ENCODE measurements around the gene VPREB3. TPM values are rescaled to one million over a fixed set of nuclear protein-coding genes. Genes with fewer than 3 reads are reported as not detected.

VPREB3 gene, protein sequence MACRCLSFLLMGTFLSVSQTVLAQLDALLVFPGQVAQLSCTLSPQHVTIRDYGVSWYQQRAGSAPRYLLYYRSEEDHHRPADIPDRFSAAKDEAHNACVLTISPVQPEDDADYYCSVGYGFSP
- total RNA-seq, result not detected
- long read RNA-seq, result 0 reads

DNA sequence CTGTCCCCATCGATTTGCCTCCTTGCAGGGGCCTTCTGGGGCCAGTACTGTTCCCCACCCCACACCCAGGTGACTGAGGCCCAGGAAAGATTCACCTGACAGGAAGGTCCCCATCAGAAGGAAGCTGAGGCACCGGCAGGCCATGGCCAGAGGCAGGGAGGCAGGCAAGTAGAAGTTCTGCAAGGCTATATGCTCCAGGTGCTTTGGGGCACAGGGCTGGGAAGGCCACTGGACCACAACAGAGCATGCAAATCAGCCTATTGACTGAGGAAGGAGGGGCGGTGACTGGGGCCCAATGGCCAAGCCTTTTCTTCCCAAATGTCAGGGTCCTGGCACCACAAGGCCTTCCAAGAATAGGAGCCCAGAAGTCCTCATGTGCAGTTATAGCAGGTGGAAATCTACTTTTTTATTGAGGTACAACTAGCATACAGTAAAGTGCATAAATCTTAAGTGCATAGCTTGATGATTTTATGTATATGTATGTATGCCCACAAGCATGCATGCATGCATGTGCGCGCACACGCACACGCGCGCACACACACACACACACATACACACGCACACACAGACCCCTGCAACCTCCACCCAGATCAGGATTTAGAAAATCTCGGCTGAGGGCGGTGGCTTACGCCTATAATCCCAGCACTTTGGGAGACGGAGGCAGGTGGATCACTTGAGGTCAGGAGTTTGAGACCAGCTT, at the start of gene VPREB3:
VPREB3 (minus strand) TSS at position 206 of the 700 bp plus-strand sequence; CDS start at position 144, 62 bp downstream.
- TF ChIP-seq, protein P1, sequence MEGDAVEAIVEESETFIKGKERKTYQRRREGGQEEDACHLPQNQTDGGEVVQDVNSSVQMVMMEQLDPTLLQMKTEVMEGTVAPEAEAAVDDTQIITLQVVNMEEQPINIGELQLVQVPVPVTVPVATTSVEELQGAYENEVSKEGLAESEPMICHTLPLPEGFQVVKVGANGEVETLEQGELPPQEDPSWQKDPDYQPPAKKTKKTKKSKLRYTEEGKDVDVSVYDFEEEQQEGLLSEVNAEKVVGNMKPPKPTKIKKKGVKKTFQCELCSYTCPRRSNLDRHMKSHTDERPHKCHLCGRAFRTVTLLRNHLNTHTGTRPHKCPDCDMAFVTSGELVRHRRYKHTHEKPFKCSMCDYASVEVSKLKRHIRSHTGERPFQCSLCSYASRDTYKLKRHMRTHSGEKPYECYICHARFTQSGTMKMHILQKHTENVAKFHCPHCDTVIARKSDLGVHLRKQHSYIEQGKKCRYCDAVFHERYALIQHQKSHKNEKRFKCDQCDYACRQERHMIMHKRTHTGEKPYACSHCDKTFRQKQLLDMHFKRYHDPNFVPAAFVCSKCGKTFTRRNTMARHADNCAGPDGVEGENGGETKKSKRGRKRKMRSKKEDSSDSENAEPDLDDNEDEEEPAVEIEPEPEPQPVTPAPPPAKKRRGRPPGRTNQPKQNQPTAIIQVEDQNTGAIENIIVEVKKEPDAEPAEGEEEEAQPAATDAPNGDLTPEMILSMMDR (IDR thresholded peaks at IDR 0.05), result no peak
- ATAC-seq (no peak), DNase-seq (no peak)
- H3K27me3 ChIP-seq (ENCODE audit: low read depth), result no peaks in the 10 kb centered on the region
- no peak within 1 kb of the TSS for H3K4me3 ChIP-seq
- no peak within 1 kb of the TSS for H3K27ac ChIP-seq
- H3K4me1 ChIP-seq, result peaks cover 14% of the 10 kb centered on the region
- no peaks in the 10 kb centered on the region for H3K36me3 ChIP-seq
- no peaks in the 10 kb centered on the region for H3K9me3 ChIP-seq
- intact Hi-C loops (cut with DNase I), result no loop called here

DNA sequence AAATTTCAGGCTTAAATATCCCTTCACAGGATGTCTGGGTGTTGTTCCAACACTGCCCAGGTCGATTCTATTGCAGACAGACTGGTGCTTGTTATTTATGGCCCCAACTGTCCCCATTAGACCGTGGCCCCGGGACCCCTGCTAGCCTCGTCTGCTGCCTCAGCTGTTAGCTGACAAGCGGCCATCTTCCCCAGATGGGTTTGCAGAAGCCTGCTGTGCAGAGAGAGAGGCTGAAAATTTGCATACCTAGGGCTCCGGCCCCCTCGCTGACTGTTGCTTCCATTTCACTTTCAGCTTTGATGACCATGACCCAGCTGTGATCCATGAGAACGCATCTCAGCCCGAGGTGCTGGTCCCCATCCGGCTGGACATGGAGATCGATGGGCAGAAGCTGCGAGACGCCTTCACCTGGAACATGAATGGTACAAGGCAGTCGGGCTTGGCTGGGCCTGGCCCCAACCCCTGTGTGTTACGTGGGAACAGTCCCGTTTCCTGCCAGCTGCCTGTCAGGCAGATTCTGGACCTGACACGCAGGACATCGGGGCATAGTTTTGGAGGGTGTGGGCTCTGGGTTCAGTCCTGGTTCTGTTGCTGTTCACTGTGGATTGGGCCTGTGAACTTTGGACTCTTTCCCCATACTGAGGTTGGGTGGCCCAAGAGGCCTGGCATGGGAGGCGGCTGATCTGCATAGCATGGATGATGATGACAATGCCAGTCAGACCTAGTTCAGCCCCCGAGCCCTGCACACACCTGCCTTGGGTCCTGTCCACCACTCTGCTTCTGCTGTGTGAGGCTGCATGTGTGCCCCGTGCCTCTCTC, 49.0 kb upstream of the VPREB3 start:
- Histone ChIP-seq H3K4me3 (no peak overlapping the region), H3K27ac (no peak overlapping the region), H3K27me3 (ENCODE audit: low read depth) (no peaks in the 10 kb centered on the region), H3K9me3 (no peaks in the 10 kb centered on the region), H3K4me1 (no peaks in the 10 kb centered on the region), H3K36me3 (peaks cover 94% of the 10 kb centered on the region)
- peak; percentile 27 for DNase-seq
- TF ChIP-seq, protein P1 (IDR thresholded peaks at IDR 0.05), result no peak
- intact Hi-C loops (cut with DNase I), result no loop called here
- no peak for ATAC-seq

DNA sequence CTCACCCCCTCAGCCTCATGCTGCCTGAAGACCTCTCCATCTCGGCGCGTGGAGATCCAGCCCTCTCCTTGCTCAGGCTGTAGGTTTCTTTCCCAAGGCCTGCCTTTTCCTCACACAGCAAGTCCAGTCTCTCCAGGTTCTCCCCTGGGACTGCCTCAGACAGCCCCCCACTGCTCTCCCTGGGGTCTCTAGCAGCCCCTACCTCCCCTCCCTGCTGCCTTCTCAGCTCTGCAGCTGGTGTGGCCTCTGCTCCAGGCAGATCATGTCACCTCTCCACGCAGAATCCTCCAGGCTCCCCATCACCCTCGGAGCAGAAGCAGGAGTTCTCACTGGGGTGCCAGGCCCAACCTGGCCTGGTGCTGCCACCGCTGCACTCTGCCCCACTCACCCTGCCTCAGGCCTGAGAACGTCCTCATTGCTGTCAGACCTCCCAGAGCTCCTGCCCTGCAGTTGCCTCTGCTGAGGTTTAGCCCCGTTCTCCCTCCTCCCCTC, 47.7 kb upstream of the VPREB3 start:
- H3K27me3 ChIP-seq (ENCODE audit: low read depth), result no peaks in the 10 kb centered on the region
- no peaks in the 10 kb centered on the region for H3K9me3 ChIP-seq
- peak; percentile 15 for DNase-seq
- peaks cover 92% of the 10 kb centered on the region for H3K36me3 ChIP-seq
- no peaks in the 10 kb centered on the region for H3K4me1 ChIP-seq
- no peak overlapping the region for H3K27ac ChIP-seq
- TF ChIP-seq, protein P1 (IDR thresholded peaks at IDR 0.05), result no peak
- H3K4me3 ChIP-seq, result no peak overlapping the region
- intact Hi-C loops (cut with DNase I), result no loop called here
- ATAC-seq, result no peak

DNA sequence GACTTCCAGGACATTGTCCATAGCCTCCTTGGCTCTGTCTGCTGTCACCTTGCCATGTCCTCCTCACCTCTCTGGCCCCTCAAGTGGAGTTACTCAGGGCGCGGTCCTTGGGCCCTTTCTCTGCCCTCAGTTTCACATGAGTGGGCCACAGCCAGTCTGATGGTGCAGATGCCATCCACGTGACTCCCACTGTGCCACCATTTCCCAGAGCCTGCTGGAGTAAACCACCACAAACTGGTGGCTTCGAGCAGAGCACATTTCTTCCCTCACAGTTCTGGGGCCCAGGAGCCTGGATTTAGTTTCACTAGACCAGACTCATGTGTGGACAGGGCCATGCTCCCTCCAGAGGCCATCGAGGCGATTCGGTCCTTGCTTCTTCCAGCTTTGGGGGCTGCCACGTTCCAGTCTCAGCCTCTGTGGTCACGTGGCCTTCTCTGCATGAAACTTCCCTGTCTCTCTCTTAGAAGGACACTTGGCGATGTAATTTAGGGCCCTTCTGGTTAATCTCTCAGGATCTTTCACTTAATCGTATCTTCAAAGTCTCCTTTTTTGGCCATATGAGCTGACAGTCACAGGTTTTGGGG, 47.1 kb upstream of the VPREB3 start:
- Histone ChIP-seq H3K36me3 (peaks cover 90% of the 10 kb centered on the region), H3K4me1 (no peaks in the 10 kb centered on the region), H3K4me3 (no peak overlapping the region), H3K27ac (no peak overlapping the region), H3K9me3 (no peaks in the 10 kb centered on the region), H3K27me3 (ENCODE audit: low read depth) (no peaks in the 10 kb centered on the region)
- TF ChIP-seq, protein P1 (IDR thresholded peaks at IDR 0.05), result no peak
- intact Hi-C loops (cut with DNase I), result no loop called here
- DNase-seq (peak; percentile 19), ATAC-seq (no peak)

Data from lower lobe of right lung (tissue), 2 donors.